ENCODE measurements around the gene MCC.

The MCC gene

DNA sequence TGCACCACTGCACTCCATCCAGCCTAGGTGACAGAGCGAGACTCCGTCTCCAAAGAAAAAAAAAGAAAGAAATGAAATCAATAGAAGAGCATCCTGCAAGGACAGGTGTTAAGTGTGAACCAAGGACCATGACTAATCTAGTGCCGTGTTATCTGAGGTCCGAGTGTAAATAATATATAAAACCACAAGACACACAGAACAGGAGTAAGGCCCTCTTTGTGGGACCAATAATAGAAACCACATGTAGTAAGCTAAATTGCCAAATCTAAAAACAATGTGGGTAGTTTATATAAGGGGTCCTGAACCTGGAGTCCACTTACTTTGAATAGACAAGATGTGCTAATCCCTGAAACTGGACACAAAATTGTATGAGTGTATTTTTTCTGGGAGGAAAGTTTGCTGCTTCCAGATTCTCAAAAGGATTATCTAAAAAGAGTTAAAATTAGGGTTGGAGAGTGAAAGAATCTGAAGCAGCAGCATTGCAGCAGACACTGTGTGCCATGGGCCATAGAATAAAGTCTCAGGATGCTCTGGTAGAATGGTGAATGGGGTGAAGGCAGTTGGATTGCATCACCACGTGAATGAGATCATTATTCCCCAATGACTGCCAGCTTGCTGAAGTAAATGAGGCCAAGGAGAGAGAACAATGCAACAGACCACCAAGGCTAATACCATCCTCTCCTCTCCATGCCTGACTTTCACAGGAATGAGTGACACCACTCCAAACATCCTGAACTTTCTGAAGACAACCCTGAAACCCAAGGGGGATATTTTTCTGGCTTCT is 288.9 kb downstream of the MCC start:
- DNase-seq (ENCODE audit: low spot score), result no peak

DNA sequence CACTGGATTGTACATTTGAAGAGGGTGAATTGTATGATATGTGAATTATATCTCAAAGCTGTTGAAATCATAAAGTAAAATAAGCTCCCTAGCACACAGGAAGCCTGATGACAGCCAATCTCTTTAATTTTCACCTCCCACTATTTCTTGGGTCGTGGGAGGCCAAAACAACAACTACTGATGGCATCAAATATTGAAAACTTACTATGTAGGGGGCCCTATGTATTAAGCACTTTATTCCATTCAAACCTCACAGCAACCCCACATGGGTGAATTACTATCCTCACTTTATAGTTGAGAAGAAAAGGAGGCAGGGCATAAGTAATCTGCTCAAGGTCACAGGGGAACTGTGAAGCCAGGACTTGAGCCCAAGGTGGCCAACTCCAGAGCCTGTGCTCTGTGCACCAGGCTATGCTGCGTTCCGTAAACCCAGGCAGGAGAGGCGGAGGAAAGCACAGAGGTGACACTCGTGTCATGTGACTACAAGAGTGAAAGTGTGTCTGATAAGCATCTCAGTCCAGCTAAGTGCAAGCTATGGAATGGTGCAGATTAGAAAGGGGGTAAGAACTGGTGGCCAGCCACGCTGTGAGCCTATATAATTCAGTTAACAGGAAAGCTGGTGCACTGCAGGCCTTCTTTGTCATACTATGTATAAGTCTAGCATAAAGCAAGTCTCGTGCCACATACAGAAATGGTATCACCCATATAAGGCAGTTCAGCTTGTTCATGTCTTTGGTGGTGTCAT is 290.6 kb downstream of the MCC start:
- DNase-seq (ENCODE audit: low spot score), result no peak

DNA sequence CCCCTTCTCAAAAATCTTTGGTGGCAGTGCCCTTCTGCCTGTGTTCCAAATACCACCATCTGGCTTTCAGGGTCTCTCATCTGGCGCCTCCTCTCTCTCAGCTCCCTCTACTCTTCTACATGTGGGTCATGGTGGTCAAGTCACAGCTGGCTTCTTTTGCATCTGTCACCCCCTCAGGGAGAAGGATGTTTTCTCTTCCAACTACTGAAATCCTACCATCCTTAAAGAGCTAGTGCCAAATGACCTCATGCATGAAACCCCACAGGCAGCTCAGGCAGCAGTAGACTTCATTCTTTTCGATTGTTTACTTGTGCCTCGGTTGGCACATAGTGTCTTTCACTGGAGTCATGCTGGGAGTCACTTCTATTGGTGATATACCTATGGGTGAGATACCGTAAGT is 292.5 kb downstream of the MCC start:
- no peak for DNase-seq (ENCODE audit: low spot score)

DNA sequence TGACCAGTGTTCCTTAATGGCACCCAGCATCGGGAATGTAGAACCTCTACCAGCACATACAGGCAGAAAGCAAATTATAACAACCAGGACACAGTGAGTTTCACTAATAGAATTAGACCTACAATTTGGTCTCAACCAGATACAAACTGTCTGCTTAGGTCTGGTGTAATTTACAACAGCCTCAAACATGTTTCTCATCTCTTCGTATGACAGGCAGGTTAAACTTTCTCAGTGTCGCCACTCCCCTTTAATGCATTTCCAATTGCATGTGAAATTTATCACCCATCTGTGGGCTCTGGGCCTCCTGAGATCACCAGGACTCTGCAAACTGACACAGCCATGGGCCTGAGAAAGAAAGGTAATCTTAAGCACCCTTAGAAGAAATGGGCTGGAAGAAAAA is 293.0 kb downstream of the MCC start:
- DNase-seq (ENCODE audit: low spot score), result no peak

DNA sequence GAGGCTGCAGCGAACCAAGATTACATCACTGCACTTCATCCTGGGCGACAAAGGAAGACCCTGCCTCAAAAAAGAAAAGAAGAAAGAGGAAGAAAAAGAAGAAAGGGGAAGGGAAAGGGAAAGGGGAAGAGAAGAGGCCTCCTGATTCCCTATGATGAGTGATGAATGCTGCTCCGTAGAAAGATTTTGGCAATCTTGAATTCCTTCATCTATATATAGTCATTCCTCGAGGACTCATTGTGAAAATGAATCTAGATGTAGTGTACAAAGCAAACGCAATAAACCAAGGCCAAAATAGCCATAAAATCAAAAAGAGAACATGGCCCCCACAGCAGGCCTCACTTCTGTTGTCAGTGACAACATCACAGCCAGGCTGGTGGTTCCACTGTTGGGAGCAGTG is 293.7 kb downstream of the MCC start:
- DNase-seq (ENCODE audit: low spot score), result no peak

DNA sequence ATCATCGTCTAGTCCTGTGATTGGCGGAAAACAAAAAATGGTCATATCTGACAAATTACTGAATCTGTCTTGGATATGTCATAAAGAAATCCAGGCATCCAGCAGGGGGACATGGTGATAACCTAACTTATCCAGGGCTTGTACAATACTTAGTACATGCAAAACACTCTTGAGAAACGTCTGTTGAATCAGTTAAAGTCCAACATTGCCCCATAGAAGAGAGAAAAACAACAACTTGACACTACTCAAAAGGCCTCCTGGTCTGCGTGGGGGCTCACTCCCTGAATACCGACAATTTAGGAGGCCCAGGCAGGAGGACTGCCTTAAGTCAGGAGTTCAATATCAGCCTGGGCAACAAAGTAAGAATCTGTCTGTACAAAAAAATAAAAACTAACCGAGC is 294.1 kb downstream of the MCC start:
- DNase-seq (ENCODE audit: low spot score), result no peak

DNA sequence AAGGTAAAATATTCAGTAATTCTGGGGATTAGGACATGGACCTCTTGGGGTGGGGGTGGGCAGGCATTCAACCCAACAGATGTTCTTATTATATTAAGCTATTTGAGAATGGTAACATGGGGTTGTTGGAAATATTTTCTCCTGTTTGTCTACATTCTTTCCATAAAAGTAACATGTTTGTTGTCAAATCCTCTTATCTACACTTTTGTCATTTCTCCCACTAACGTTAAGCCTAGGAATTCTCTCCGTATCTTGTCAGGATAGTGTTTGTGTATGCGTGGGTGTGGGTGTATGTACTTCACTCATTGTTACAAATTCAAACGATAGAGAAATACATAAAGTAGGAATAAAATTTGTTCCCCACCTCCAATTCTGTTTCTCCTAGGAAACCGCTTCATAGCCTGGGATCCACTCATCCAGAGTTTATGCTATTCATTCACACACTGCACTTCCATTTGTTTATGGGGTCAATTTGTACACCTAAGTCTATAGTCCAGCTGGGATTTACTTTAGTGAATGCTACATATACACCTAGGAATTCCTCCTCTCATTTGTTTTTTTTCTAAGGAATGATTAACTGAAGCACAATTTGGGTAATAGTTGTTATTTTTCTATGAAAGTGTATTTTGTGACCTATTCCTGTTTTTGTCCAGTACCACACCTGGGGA is 294.8 kb downstream of the MCC start:
- DNase-seq (ENCODE audit: low spot score), result no peak

DNA sequence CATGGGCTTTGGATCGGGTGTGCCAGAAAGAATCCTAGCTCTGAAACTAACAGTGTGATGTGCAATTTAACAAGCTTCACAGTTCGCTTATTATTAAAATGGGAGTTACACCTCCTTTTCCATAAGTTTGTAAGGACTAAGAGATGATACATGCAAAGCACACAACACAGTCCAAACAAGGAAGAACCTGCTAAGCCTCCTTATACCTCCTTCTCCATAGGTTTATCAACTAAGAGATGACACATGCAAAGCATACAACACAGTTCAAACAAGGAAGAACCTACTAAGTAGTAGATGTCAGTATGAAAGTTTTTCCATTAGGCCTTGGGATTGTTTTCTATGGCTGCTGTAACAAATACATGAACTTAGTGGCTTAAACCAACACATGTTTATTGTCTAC is 295.7 kb downstream of the MCC start:
- no peak for DNase-seq (ENCODE audit: low spot score)

DNA sequence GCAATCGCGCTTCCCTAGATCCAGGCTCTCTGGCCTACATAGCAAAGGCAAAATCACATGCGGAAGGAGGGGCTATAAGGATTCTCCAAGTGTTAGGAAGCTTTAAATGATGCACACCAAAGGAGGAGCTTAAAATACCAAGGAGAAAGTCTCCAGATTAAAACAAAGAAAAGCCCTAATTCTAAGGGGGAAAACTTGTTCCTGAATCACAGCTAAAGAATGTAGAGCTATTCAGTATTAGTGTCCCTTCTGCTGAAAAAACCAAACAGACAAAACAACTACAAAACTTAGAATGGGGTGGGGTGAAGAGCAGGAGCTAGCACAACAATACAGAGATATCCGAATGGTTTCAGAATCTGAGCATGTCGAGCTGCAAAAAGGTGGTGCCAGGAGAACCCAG is 297.9 kb downstream of the MCC start:
- no peak for DNase-seq (ENCODE audit: low spot score)

DNA sequence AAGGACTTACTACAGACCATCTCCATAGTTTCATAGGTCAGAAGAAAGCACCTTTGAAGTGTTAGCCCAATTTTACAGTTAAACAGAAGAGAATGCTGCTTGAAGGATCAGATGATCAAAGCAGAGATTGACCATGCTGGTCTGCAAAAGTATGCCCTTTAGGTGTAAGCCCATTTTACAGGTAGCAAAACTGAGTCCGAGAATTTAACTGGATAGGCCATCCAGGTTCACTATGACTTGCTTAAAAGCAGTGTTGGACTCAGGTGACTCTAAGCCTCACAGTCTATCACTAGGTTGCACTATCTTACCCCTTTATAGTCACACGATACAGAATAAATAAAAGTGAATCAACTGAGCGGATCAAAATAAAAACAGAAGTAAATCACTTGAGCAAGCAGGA is 299.0 kb downstream of the MCC start:
- DNase-seq (ENCODE audit: low spot score), result no peak

DNA sequence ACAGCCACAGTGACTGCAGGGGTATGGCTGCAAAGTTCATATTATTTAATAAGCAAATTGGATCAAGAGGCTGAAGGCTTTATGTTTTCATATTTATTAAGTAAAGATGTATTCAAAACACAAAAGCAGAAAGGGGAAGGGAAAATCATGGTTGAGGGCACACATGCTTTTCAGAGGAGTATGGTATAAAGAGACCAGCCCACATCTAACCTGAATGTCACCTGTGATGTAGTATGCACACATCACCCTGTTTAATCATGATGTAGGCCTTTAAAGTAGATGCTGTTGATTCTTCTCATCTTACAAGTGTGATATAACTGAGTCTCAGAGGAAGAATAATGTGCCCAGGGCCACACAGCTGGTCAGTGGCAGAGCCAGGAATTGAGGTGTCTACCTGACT is 299.8 kb downstream of the MCC start:
- DNase-seq (ENCODE audit: low spot score), result no peak

DNA sequence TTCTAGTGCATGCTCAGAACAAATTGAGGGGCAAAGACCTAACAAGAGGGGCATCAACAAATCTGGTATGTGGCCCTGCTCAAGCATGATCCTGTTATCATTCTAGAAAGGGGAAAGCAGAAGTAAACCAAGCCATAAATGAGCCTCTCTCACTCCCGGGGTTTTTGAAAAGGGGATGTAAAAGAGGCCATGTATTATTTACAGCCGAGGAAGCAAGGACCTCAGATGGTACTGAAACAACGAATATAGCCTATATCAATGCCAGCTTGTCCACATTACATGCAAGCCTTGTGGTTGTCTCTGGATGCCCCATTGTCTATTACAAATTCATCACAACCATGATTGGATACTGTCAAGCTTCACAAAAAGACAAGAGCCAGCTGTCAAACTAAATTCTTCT is 300.3 kb downstream of the MCC start:
- DNase-seq (ENCODE audit: low spot score), result no peak

DNA sequence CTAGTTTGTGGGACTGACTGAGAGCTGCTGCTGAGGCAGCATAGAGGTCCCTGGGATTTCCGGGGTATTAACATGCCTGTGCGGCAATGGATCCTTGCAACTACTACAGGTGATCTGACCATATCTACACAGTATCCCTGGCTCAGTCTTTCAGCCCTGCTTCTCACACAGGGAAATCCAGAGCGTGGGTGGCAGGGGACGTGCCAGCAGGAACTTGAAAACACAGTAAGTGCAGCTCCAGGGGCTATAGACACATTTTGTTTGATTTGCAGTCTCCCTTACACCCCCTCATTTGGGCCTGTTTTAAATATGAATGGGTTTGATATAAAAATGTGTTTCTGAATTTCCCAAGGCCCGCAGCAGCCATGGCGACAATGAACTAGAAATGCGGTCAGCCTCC is 302.2 kb downstream of the MCC start:
- no peak for DNase-seq (ENCODE audit: low spot score)

DNA sequence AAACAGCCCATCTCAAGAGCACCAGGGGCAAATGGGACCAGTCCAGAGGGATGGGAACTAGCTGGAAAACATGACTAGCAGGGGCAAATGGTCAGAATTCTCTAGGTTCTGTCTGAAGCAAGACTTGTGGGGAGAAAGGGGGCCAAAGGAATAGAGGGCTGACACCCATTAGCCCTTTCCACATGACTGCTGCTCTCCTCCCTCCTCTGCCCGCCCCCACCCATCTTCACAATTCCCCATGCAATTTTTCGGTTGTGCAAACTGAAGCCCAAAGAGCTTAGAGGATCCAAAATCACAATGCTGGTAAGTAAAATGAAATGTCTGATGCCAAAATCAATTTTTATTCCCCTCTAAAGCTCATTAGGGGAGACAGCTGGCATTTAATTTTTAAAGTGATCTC is 304.6 kb downstream of the MCC start:
- no peak for DNase-seq (ENCODE audit: low spot score)

DNA sequence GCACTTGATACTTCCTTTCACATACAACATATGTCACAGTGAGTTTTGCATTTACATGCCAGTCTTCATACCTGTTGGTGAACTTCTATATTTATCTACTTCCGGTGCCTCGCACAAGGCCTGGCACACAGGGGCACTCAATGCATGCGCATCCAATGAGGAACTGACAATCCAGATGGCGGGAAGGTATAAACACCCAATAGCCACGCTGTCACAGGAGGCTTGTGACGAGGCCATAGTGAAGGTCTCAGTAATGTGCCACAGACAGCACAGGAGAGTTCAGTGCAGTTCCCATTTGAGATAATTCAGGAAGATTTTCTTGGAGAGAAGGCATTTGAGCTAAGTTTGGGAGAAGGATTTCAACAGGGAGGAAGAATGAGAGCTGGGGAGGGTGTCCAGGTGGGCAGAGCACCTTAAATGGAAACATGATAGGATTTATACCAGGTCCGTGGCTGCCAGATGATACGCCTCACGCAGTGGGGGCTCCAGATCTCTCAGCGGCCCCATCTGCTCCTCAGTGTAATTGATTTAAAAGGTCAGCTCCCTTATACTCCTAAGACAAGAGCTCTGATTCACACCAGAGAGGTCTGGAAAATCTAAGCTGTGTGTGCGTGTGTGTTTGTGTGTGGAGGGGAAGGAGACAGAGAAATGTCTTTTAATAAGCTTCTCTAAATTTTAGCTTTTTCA is 305.5 kb downstream of the MCC start:
- DNase-seq (ENCODE audit: low spot score), result no peak

DNA sequence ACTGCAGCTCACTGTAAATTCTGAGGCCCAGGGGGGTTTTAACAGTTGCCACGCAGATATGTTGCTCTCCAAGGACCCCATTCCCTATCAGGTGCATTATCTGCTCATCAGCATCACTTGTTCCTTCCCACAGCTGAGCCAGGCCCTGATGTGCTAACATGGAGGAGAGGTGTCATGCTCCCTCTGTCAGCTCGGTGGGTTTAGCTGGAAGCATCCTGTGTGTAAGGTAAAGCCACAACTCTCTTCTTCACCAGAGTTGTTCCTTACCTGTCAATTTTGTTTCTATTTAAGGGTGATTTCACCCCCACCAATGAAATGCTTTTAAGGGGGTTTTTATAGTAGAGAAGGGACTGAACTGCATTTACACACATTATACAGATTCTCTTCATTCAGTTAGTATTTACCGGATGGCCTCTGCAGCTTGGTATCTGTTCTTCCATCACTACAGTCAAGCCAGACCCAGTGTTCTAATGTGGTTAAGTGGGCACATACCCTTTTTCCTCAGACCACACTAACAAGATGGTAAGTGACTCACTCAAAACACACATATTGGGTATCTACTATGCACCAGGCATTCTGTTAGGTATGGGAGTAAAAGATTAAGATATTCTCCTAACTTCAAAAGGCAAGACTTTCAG is 306.3 kb downstream of the MCC start:
- no peak for DNase-seq (ENCODE audit: low spot score)

DNA sequence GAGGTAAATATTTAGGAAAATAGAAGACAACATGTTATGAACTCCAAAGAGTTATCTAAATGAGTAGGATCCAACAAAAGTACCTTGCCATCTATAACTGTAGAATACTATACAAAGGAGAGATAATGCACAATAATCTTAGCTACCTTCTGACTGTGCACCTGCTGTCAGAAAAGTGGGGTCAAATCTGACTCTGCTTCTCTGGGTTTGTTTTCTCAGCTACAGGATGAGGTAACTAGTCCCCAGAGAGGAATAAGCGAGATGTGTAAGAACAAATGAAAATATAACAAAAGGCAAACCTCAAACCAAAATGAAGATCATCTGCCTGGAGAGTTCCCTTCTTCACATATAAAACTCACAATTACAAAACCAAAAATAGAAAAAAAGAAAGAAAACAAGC is 306.8 kb downstream of the MCC start:
- DNase-seq (ENCODE audit: low spot score), result no peak

DNA sequence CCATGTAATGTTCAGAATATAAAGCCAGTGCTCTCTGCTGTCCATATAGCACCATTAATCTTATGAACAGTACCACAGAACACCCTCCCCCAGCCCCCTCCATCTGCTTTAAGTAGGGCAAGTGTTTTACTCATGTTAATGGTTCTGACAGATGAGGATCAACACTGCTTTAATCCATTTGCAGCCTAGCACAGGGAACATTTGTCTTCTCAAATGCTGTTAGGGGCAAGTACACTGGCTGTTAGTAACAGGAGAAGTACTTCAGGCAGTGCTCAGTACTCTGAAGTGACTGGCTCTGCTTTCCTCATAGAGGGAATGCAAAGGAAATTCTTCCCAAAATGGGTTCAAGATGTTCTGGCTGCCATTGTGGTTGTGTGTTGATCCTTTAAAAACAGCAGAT is 309.1 kb downstream of the MCC start:
- no peak for DNase-seq (ENCODE audit: low spot score)

DNA sequence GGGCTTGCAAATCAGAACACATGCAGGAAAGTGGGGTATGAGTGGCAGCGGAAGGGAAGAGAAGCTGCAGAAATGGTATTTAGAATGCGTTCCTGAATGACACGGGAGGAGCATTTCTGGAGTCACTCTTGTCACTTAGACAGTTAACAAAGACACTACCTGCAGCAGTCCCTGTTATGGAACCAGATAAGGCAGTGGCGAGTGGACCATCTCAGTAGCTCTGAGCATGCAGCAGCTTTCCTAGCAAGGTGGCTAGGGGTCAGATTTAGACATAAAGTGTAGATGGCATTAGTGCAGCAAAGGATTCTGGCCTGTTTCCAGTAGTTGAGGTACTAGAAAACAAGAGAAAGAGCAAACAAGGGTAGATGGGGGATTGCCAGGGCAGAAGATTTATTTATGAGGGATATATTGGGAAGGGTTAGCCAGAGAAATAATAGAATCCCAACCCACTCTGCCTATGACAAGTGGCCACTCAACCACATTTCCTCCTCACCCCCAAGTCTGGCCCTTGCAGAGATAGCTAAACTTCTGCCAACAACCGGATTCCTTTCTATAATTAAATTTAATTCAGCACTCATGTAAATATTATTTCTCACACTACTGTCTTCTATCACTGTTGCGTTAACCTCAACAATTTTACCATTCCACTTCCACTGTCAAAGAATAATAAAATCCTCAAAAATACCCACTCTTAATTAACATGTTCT is 310.0 kb downstream of the MCC start:
- no peak for DNase-seq (ENCODE audit: low spot score)

DNA sequence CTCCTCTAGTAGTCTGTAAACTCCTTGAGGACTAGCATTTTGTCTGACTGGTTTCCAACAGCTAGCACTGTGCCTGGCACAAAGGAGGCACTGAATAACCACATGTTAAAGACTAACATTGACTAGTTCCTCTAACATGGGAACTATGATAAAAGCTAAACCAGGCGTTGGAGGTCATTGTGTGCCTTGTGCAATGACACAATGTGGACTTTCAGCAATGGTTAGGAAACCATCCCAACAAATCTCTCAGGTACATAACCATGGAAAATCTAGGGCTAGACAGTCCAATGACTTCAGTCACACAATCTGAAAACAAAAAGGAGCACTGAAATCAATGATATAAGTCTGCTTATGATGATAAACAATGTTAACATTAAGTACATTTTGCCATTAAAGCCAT is 311.0 kb downstream of the MCC start:
- DNase-seq (ENCODE audit: low spot score), result no peak

DNA sequence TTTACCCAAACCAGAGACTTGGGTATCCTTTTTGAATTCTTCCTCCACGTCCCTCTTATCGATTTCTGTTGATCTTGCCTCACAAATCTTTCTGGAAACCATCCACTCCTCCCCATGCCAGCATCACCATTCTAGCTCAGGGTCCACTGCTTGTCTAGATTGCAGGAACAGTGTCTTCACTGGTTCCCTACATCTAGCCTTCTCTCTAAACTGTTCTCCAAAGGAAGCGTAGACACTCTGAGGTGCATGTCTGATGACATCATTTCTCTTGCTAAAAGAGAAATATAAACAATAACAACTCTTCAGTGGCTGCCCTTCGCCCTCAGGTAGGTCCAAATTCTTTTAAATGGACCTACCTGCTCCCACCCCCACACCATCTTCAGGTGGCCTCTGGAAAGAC is 311.5 kb downstream of the MCC start:
- no peak for DNase-seq (ENCODE audit: low spot score)

DNA sequence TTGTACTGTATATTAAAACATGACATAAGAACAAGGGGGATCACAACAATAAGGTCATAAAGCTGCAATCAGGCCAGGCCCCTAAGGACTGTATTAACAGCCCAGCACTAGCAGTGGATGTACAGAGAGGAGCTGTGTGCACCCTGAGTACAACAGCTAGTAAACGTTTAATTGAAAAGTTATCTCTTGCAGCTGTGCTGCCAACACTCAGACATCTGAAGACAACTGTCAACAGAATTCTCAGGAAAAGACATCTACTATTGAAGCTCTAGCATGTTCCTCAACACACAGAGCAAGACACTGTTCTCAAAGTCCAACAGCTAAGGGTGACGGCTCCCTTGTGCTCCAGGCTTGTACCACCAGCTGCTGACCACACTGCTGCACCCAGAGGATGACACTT is 312.1 kb downstream of the MCC start:
- no peak for DNase-seq (ENCODE audit: low spot score)

All from NAMALWA (cell line).